BE2C (cell line): ENCODE results near the gene SH3TC1.

Experiments used
- DNase-seq: peaks from one replicate; pipeline ENCODE4 v3.0.0-alpha.2; 2020
- H3K27me3 ChIP-seq: fragments of 250-450 bp; sonication (Bioruptor Pico); 2 replicates; pipeline ENCODE4 v1.5.1; 2020; ENCODE audit warnings: mild to moderate bottlenecking
- H3K36me3 ChIP-seq: fragments of 250-450 bp; sonication (Bioruptor Pico); 2 replicates; pipeline ENCODE4 v1.5.1; 2020; ENCODE audit warnings: mild to moderate bottlenecking
- H3K4me1 ChIP-seq: fragments of 250-450 bp; sonication (Bioruptor Pico); 2 replicates; pipeline ENCODE4 v1.5.1; 2020
- H3K4me3 ChIP-seq: 2 replicates; pipeline ENCODE4 v1.5.1; 2011; ENCODE audit warnings: low read depth, low read length
- H3K9me3 ChIP-seq: fragments of 250-450 bp; sonication (Bioruptor Pico); 2 replicates; pipeline ENCODE4 v1.5.1; 2020
- TF ChIP-seq, protein P1 (sequence below): IDR thresholded peaks from 2 replicates; pipeline ENCODE4 v1.5.1; 2012; ENCODE audit warnings: mild to moderate bottlenecking, low read depth, low read length

SH3TC1 gene

DNA sequence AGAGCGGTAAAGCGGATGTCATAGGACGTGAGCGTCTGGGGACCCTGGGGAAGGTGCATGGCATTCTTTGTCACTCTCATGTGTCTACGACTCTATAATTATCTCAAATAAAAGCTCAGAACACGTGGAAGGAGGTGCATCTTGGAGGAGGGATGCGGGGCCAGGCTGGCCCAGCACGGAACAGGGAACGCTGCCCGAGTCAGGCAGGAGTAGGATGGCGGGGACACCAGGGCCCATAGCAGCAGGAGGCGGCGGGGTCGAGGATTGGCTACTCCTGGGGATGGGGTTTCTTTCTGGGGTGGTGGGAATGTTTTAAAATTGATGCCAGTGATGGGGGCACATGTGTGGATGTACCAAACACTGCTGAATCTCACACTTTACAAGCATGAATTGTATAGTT is 65.0 kb downstream of the SH3TC1 start:
- no peaks in the 10 kb centered on the region for H3K9me3 ChIP-seq
- no peak overlapping the region for H3K4me3 ChIP-seq
- DNase-seq = no peak
- no peaks in the 10 kb centered on the region for H3K36me3 ChIP-seq
- TF ChIP-seq, protein P1, sequence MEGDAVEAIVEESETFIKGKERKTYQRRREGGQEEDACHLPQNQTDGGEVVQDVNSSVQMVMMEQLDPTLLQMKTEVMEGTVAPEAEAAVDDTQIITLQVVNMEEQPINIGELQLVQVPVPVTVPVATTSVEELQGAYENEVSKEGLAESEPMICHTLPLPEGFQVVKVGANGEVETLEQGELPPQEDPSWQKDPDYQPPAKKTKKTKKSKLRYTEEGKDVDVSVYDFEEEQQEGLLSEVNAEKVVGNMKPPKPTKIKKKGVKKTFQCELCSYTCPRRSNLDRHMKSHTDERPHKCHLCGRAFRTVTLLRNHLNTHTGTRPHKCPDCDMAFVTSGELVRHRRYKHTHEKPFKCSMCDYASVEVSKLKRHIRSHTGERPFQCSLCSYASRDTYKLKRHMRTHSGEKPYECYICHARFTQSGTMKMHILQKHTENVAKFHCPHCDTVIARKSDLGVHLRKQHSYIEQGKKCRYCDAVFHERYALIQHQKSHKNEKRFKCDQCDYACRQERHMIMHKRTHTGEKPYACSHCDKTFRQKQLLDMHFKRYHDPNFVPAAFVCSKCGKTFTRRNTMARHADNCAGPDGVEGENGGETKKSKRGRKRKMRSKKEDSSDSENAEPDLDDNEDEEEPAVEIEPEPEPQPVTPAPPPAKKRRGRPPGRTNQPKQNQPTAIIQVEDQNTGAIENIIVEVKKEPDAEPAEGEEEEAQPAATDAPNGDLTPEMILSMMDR = no peak
- H3K4me1 ChIP-seq = peaks cover 11% of the 10 kb centered on the region
- no peaks in the 10 kb centered on the region for H3K27me3 ChIP-seq

DNA sequence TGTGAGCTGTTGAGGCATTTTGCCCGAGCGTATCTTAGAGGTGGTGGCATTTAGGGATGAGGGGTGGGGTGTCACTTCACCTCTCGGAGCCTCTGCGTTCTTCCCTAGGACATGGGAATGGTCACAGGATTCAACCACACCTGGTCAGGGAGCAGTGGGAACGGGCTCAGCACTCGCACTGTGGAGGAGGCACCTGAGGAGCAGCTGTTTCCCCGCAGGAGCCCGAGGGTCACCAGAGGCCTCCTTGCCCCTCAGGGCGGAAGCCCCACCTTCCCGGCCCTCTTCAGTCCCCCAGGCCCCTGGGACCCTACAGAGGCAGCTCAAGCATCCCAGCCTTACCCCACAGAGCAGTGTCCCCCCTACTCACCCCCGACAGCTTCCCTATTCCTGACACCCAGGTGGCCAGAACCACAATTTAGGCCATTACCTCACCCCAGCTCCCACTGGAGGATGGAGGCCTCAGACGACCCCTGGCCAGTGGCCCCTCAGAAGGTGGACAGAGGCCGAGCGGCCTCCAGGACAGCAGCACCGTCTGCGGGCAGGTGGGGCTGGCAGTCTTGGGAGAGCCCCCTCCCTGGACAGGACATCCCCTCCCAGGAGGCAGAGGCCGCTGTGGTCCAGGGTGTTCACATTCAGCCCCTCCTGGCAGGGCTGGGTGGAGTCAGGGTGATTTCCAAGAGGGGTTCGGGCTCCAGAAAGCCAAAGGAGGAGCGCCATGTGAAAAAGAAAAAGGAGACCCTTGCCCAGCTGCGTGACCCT is 66.3 kb downstream of the SH3TC1 start:
- Histone ChIP-seq H3K9me3 (no peaks in the 10 kb centered on the region), H3K4me1 (peaks cover 11% of the 10 kb centered on the region), H3K4me3 (no peak overlapping the region), H3K27me3 (no peaks in the 10 kb centered on the region), H3K36me3 (no peaks in the 10 kb centered on the region)
- TF ChIP-seq, protein P1 = no peak
- DNase-seq = no peak

DNA sequence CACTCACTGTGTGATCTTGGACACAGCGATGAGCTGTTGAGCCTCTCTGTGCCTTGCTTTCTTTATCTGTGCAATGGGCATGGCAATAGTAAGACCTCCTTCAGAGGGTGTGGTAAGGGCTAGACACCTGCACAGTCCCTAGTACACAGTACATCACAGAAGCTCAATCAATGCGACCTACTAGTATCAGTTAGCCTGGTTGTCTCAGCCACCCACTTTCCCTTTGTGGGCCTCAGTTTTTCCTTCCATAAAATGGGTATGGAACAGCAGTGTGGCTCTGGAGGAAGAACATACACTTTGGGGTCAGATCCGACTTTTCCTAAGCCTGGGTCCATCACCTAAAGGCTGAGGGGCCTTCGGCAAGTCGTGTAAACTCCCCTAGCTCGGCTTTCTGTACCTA is 67.0 kb downstream of the SH3TC1 start:
- Histone ChIP-seq H3K9me3 (no peaks in the 10 kb centered on the region), H3K4me1 (peaks cover 11% of the 10 kb centered on the region), H3K27me3 (no peaks in the 10 kb centered on the region), H3K36me3 (no peaks in the 10 kb centered on the region), H3K4me3 (no peak overlapping the region)
- DNase-seq = no peak
- TF ChIP-seq, protein P1 = no peak

DNA sequence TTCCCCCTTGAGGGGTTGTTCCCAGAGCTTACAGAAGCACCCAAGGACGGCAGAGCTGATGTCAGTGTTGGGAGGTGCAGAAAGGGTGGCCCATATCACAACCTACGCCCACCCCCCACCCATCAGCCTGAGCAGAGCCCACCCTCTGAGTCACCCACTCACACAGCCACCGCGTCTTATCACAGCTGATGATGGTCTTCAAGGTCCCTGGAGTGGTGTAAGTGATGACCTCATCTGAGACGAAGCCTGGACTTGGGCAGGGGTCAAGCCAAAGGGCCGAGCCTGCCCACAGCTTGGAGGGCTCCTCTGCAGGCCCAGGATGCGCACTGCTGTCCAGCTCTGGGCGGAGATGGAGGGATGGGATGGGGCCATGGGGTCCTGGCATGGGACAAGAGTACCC is 67.4 kb downstream of the SH3TC1 start:
- Histone ChIP-seq H3K36me3 (no peaks in the 10 kb centered on the region), H3K4me1 (peaks cover 11% of the 10 kb centered on the region), H3K9me3 (no peaks in the 10 kb centered on the region), H3K4me3 (no peak overlapping the region), H3K27me3 (no peaks in the 10 kb centered on the region)
- no peak for DNase-seq
- TF ChIP-seq, protein P1 = no peak

DNA sequence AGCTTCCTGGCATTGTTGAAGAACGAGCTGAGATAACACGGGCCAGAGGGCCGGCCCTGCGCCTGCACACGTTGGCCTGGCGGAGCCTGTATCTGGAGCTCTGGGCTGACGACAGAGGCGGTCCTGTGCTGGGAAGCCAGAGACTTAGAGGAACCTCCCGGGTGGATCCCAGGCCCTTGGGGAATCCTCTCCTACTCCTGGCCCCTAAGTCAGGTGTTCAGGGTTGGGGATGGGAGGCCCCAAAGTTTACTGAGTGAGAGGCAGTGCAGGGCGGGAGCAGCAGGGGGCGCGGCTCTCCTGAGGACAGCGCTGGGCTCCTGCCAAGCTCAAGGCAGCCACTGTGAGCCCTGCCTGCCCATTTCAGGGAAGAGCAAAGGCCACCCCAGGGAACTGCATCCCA is 68.0 kb downstream of the SH3TC1 start:
- TF ChIP-seq, protein P1 = peak; percentile 84
- DNase-seq = peak; percentile 82
- peaks cover 11% of the 10 kb centered on the region for H3K4me1 ChIP-seq
- no peaks in the 10 kb centered on the region for H3K27me3 ChIP-seq
- H3K4me3 ChIP-seq = no peak overlapping the region
- H3K36me3 ChIP-seq = no peaks in the 10 kb centered on the region
- no peaks in the 10 kb centered on the region for H3K9me3 ChIP-seq

DNA sequence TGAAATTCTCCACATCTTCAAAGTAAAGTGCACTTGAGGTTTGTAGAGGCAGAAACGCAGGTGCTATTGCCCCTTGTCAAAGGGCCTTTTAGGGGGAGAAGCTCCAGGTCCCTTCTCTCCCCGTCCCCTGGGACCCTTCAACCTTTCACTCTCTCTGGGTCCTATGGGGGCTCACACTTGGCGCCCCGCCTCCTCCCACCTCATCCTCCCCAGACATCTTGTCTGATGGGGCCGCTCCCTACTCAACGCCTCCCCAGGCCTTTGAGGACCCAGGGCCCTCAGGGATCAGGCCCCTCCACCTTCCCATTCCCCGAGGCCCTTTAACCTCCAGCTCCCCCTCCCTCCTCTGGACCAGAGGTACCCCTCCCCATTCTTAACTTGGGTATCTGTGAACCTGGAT is 69.1 kb downstream of the SH3TC1 start:
- TF ChIP-seq, protein P1 = no peak

More for the DNA sequence above, 69.1 kb downstream of the SH3TC1 start:
- Histone ChIP-seq H3K4me3 (no peak overlapping the region), H3K9me3 (no peaks in the 10 kb centered on the region), H3K27me3 (no peaks in the 10 kb centered on the region), H3K4me1 (peaks cover 14% of the 10 kb centered on the region), H3K36me3 (no peaks in the 10 kb centered on the region)
- no peak for DNase-seq
